ENCODE data around the gene COTL1. TPM values are rescaled to one million over a fixed set of nuclear protein-coding genes. Genes with fewer than 3 reads are reported as not detected.
"Not testable (repeated sequence)": the region's sequence is repeated elsewhere in the genome, so short reads cannot be mapped to it uniquely, and the experiment has no call there.

COTL1 gene
- total and polyA plus RNA-seq, 4 experiments from 2014 or later: 181 to 683 (median 387) TPM

GRCh38 chr16:84637709-84638108 lies 19.8 kb upstream of the COTL1 start:
- H3K4me1 ChIP-seq (ENCODE audit: insufficient read depth, low read length): peaks cover 26% of the 10 kb centered on the region
- Mint-ChIP-seq H3K36me3 (no peaks in the 10 kb centered on the region), H3K4me3 (no peak overlapping the region), H3K27ac (peak overlapping the region in 1 of 7 donors; percentile 44), H3K27me3 (no peaks in the 10 kb centered on the region), H3K4me1 (peaks cover 14 to 39% (median 27%) of the 10 kb centered on the region in 4 donors), H3K9me3 (no peaks in the 10 kb centered on the region)
- no peaks in the 10 kb centered on the region for H3K36me3 ChIP-seq (ENCODE audit: insufficient read depth, low read length)
- intact Hi-C loops (cut with micrococcal nuclease): no loop called here
- no peak for DNase-seq
- POLR2A ChIA-PET (ENCODE audit: partially characterized antibody): no interaction called here
- CTCF ChIA-PET (ENCODE audit: partially characterized antibody): no interaction called here
- H3K9me3 ChIP-seq (ENCODE audit: control insufficient read depth in 1 of 2, low read length in 2 of 2): no peaks in the 10 kb centered on the region
- H3K4me3 ChIP-seq (ENCODE audit: low read length in 2 of 2): no peak overlapping the region
- H3K27me3 ChIP-seq (ENCODE audit: insufficient read depth, low read length): no peaks in the 10 kb centered on the region
- H3K27ac ChIP-seq (ENCODE audit: low read depth, low read length): no peak overlapping the region

- H3K27ac Mint-ChIP-seq: peak overlapping the region in 1 of 7 donors; percentile 42
- intact Hi-C loops (cut with micrococcal nuclease): loop anchor here (1.0 kb wide), 1 partner anchor 12 kb away; no protein-coding TSS in a partner anchor
- H3K9me3 Mint-ChIP-seq: no peaks in the 10 kb centered on the region
- CTCF ChIA-PET (ENCODE audit: partially characterized antibody): interaction anchor here (1.8 kb wide), 1 partner anchor 130 kb away, joined by 4 read pairs; no protein-coding TSS in a partner anchor
- Histone ChIP-seq H3K27ac (ENCODE audit: low read depth, low read length) (no peak overlapping the region), H3K27me3 (ENCODE audit: insufficient read depth, low read length) (no peaks in the 10 kb centered on the region), H3K4me1 (ENCODE audit: insufficient read depth, low read length) (peaks cover 17% of the 10 kb centered on the region), H3K36me3 (ENCODE audit: insufficient read depth, low read length) (no peaks in the 10 kb centered on the region), H3K9me3 (ENCODE audit: control insufficient read depth in 1 of 2, low read length in 2 of 2) (no peaks in the 10 kb centered on the region), H3K4me3 (ENCODE audit: low read length in 2 of 2) (no peak overlapping the region)
- H3K4me3 Mint-ChIP-seq: no peak overlapping the region
- POLR2A ChIA-PET (ENCODE audit: partially characterized antibody): no interaction called here
- no peak for DNase-seq
- H3K36me3 Mint-ChIP-seq: no peaks in the 10 kb centered on the region
- peaks cover 16 to 38% (median 22%) of the 10 kb centered on the region in 4 donors for H3K4me1 Mint-ChIP-seq
- no peaks in the 10 kb centered on the region for H3K27me3 Mint-ChIP-seq
Observed at GRCh38 chr16:84635702-84636101, 17.8 kb upstream of the COTL1 start.

GRCh38 chr16:84633622-84634021 lies 15.7 kb upstream of the COTL1 start:
- intact Hi-C loops (cut with micrococcal nuclease): no loop called here
- no peak overlapping the region for H3K27ac ChIP-seq (ENCODE audit: low read depth, low read length)
- H3K4me1 ChIP-seq (ENCODE audit: insufficient read depth, low read length): peaks cover 15% of the 10 kb centered on the region
- H3K27ac Mint-ChIP-seq: no peak overlapping the region
- no peak overlapping the region for H3K4me3 Mint-ChIP-seq
- no peaks in the 10 kb centered on the region for H3K9me3 Mint-ChIP-seq
- no peaks in the 10 kb centered on the region for H3K36me3 Mint-ChIP-seq
- H3K9me3 ChIP-seq (ENCODE audit: control insufficient read depth in 1 of 2, low read length in 2 of 2): no peaks in the 10 kb centered on the region
- H3K4me1 Mint-ChIP-seq: peaks cover 13 to 40% (median 22%) of the 10 kb centered on the region in 4 donors
- H3K4me3 ChIP-seq (ENCODE audit: low read length in 2 of 2): no peak overlapping the region
- H3K27me3 Mint-ChIP-seq: no peaks in the 10 kb centered on the region
- H3K27me3 ChIP-seq (ENCODE audit: insufficient read depth, low read length): no peaks in the 10 kb centered on the region
- ChIA-PET CTCF (ENCODE audit: partially characterized antibody) (interaction anchor here (1.0 kb wide), 1 partner anchor 11 kb away, joined by 3 read pairs; no protein-coding TSS in a partner anchor), POLR2A (ENCODE audit: partially characterized antibody) (no interaction called here)
- DNase-seq: no peak
- no peaks in the 10 kb centered on the region for H3K36me3 ChIP-seq (ENCODE audit: insufficient read depth, low read length)

- H3K27ac ChIP-seq (ENCODE audit: low read depth, low read length); H3K36me3 Mint-ChIP-seq; POLR2A ChIA-PET (ENCODE audit: partially characterized antibody); H3K36me3 ChIP-seq (ENCODE audit: insufficient read depth, low read length); H3K27me3 Mint-ChIP-seq; H3K4me3 ChIP-seq (ENCODE audit: low read length in 2 of 2); H3K27ac Mint-ChIP-seq; DNase-seq; H3K27me3 ChIP-seq (ENCODE audit: insufficient read depth, low read length); H3K9me3 Mint-ChIP-seq; CTCF ChIA-PET (ENCODE audit: partially characterized antibody); intact Hi-C loops (cut with micrococcal nuclease); H3K4me3 Mint-ChIP-seq; H3K9me3 ChIP-seq (ENCODE audit: control insufficient read depth in 1 of 2, low read length in 2 of 2): not testable (repeated sequence)
- peaks cover 15% of the 10 kb centered on the region for H3K4me1 ChIP-seq (ENCODE audit: insufficient read depth, low read length)
- peaks cover 11 to 32% (median 22%) of the 10 kb centered on the region in 4 donors for H3K4me1 Mint-ChIP-seq
Observed at GRCh38 chr16:84632862-84633261, 15.0 kb upstream of the COTL1 start.

- H3K4me3 Mint-ChIP-seq: peak overlapping the region in 4 of 8 donors; percentile 2 to 60 (median 39)
- no peak overlapping the region for H3K4me3 ChIP-seq (ENCODE audit: low read length in 2 of 2)
- CTCF ChIA-PET (ENCODE audit: partially characterized antibody): interaction anchor here (1.1 to 1.9 kb wide), 2 partner anchors 94 to 126 kb away, joined by 3 to 6 read pairs; no protein-coding TSS in a partner anchor
- H3K36me3 Mint-ChIP-seq: no peaks in the 10 kb centered on the region
- peak overlapping the region in 3 of 7 donors; percentile 0 to 39 (median 2) for H3K27ac Mint-ChIP-seq
- H3K27me3 ChIP-seq (ENCODE audit: insufficient read depth, low read length): no peaks in the 10 kb centered on the region
- peaks cover 15% of the 10 kb centered on the region for H3K4me1 ChIP-seq (ENCODE audit: insufficient read depth, low read length)
- DNase-seq: no peak
- intact Hi-C loops (cut with micrococcal nuclease): no loop called here
- H3K4me1 Mint-ChIP-seq: peaks cover 11 to 30% (median 22%) of the 10 kb centered on the region in 4 donors
- H3K27me3 Mint-ChIP-seq: no peaks in the 10 kb centered on the region
- POLR2A ChIA-PET (ENCODE audit: partially characterized antibody): no interaction called here
- H3K36me3 ChIP-seq (ENCODE audit: insufficient read depth, low read length): no peaks in the 10 kb centered on the region
- H3K9me3 ChIP-seq (ENCODE audit: control insufficient read depth in 1 of 2, low read length in 2 of 2): no peaks in the 10 kb centered on the region
- no peaks in the 10 kb centered on the region for H3K9me3 Mint-ChIP-seq
- no peak overlapping the region for H3K27ac ChIP-seq (ENCODE audit: low read depth, low read length)
Observed at GRCh38 chr16:84631886-84632285, 14.0 kb upstream of the COTL1 start.

- POLR2A ChIA-PET (ENCODE audit: partially characterized antibody): no interaction called here
- Histone ChIP-seq H3K27ac (ENCODE audit: low read depth, low read length) (no peak overlapping the region), H3K36me3 (ENCODE audit: insufficient read depth, low read length) (no peaks in the 10 kb centered on the region), H3K4me1 (ENCODE audit: insufficient read depth, low read length) (peaks cover 15% of the 10 kb centered on the region), H3K27me3 (ENCODE audit: insufficient read depth, low read length) (no peaks in the 10 kb centered on the region), H3K9me3 (ENCODE audit: control insufficient read depth in 1 of 2, low read length in 2 of 2) (no peaks in the 10 kb centered on the region), H3K4me3 (ENCODE audit: low read length in 2 of 2) (no peak overlapping the region)
- DNase-seq: no peak
- Mint-ChIP-seq H3K9me3 (no peaks in the 10 kb centered on the region), H3K4me3 (peak overlapping the region in 7 of 8 donors; percentile 39 to 75 (median 57)), H3K4me1 (peaks cover 11 to 30% (median 22%) of the 10 kb centered on the region in 4 donors), H3K27me3 (no peaks in the 10 kb centered on the region), H3K36me3 (no peaks in the 10 kb centered on the region), H3K27ac (peak overlapping the region in 5 of 7 donors; percentile 49 to 85 (median 79))
- CTCF ChIA-PET (ENCODE audit: partially characterized antibody): interaction anchor here (1.1 to 1.9 kb wide), 2 partner anchors 94 to 125 kb away, joined by 3 to 6 read pairs; no protein-coding TSS in a partner anchor
- intact Hi-C loops (cut with micrococcal nuclease): no loop called here
Observed at GRCh38 chr16:84631153-84631466, 13.2 kb upstream of the COTL1 start.

GRCh38 chr16:84630446-84631152 lies 12.7 kb upstream of the COTL1 start:
- Histone ChIP-seq H3K36me3 (ENCODE audit: insufficient read depth, low read length) (no peaks in the 10 kb centered on the region), H3K27ac (ENCODE audit: low read depth, low read length) (no peak overlapping the region), H3K9me3 (ENCODE audit: control insufficient read depth in 1 of 2, low read length in 2 of 2) (no peaks in the 10 kb centered on the region), H3K27me3 (ENCODE audit: insufficient read depth, low read length) (no peaks in the 10 kb centered on the region), H3K4me1 (ENCODE audit: insufficient read depth, low read length) (peaks cover 15% of the 10 kb centered on the region), H3K4me3 (ENCODE audit: low read length in 2 of 2) (no peak overlapping the region)
- no peaks in the 10 kb centered on the region for H3K9me3 Mint-ChIP-seq
- peak overlapping the region; percentile 49 to 85 (median 71) for H3K27ac Mint-ChIP-seq
- POLR2A ChIA-PET (ENCODE audit: partially characterized antibody): no interaction called here
- H3K27me3 Mint-ChIP-seq: no peaks in the 10 kb centered on the region
- no peaks in the 10 kb centered on the region for H3K36me3 Mint-ChIP-seq
- intact Hi-C loops (cut with micrococcal nuclease): no loop called here
- peaks cover 11 to 30% (median 22%) of the 10 kb centered on the region in 4 donors for H3K4me1 Mint-ChIP-seq
- CTCF ChIA-PET (ENCODE audit: partially characterized antibody): interaction anchor here (1.4 to 1.9 kb wide), 2 partner anchors 10 to 125 kb away, joined by 3 to 6 read pairs; no protein-coding TSS in a partner anchor
- no peak for DNase-seq
- peak overlapping the region in 7 of 8 donors; percentile 10 to 75 (median 52) for H3K4me3 Mint-ChIP-seq
